PC-9 (cell line): ENCODE measurements around the gene STK17A.

ENCODE experiments used
- CTCF ChIP-seq: fragments of 200-600 bp; sonication (generic); conservative IDR thresholded peaks from 2 replicates; pipeline ENCODE4 v1.6.1; 2017; ENCODE audit warnings: mixed run types, antibody characterized with exemption, mild to moderate bottlenecking, moderate library complexity
- EZH2 ChIP-seq: fragments of 200-600 bp; sonication (generic); IDR thresholded peaks from 2 replicates; pipeline ENCODE4 v1.8.0; 2017; ENCODE audit warnings: antibody characterized with exemption, low read depth

DNA sequence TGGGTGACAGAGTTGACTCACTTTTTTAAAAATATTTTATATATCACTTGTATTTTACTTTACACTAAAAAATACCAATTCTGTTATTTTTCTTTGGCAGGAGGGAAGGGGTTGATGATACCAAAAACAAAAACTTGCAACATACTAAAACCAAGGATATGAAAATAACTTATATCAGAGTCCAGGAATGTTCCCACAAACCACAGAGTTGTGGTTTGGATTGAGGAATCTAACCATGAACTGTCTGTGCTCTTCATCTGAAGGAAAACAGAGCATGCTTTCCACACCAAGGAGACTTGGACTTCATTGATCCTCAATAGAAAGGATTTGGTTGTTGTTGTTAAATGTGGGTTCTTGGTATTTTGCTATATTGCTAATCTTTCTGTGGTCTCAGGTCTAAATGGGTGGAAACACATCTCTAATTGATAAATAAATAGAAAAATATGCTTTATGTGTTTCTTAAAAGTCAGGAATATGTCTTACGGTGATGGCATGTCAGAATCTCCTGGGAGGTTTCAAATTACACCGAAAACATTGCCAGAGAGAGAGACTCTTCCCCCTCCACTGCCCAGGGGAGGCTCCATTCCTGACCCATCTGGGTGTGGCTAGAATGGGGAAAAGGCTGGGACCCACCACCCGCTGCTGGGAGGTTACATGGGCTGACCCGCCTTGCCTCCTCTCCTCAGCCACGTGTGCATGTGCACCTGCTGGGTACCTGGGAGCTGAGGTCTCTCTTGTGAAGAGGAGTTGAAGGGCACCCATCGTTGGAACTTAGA is 46.9 kb upstream of the STK17A start:
- TF ChIP-seq CTCF (no peak), EZH2 (no peak)
